Measurements from ENCODE around the gene PGM2. TPM values are rescaled to one million over a fixed set of nuclear protein-coding genes. Genes with fewer than 3 reads are reported as not detected.

Gene PGM2
- total RNA-seq, 6 donors from 2014 or later, result 11.1 to 30.6 (median 14.1) TPM

GRCh38 chr4:37830640-37831039, 4.2 kb downstream of the PGM2 start:
- Histone ChIP-seq H3K9me3 (no peaks in the 10 kb centered on the region), H3K4me3 (no peak overlapping the region), H3K27me3 (no peaks in the 10 kb centered on the region), H3K36me3 (peaks cover 0 to 33% (median 11%) of the 10 kb centered on the region in 4 donors), H3K4me1 (peaks cover 9 to 18% (median 15%) of the 10 kb centered on the region in 4 donors), H3K27ac (no peak overlapping the region)
- DNase-seq (no peak), ATAC-seq (ENCODE audit: low FRiP score in 2 of 2) (no peak)
- 92% methylated on average over 3 of the region's 3 CpGs for WGBS, 2 donors
- TF ChIP-seq POLR2AphosphoS5 (IDR thresholded peaks at IDR 0.05), result no peak
- TF ChIP-seq POLR2A (IDR thresholded peaks at IDR 0.05), result no peak
- TF ChIP-seq EP300 (IDR thresholded peaks at IDR 0.05), result no peak
- TF ChIP-seq CTCF (IDR thresholded peaks at IDR 0.05), result no peak

- Histone ChIP-seq H3K9me3 (no peaks in the 10 kb centered on the region), H3K36me3 (peaks cover 0 to 44% (median 11%) of the 10 kb centered on the region in 4 donors), H3K27ac (no peak overlapping the region), H3K4me1 (peaks cover 6 to 21% (median 13%) of the 10 kb centered on the region in 4 donors), H3K27me3 (no peaks in the 10 kb centered on the region), H3K4me3 (no peak overlapping the region)
- DNase-seq (no peak), ATAC-seq (ENCODE audit: low FRiP score in 2 of 2) (no peak)
- TF ChIP-seq POLR2A (IDR thresholded peaks at IDR 0.05), result no peak
- TF ChIP-seq POLR2AphosphoS5 (IDR thresholded peaks at IDR 0.05), result no peak
- no peak for TF ChIP-seq CTCF (IDR thresholded peaks at IDR 0.05)
- TF ChIP-seq EP300 (IDR thresholded peaks at IDR 0.05), result no peak
- WGBS, 2 donors, result 73 to 78% methylated on average over 5 of the region's 5 CpGs
Measured at GRCh38 chr4:37835031-37835430, 8.5 kb downstream of the PGM2 start.

- DNase-seq (no peak), ATAC-seq (ENCODE audit: low FRiP score in 2 of 2) (no peak)
- TF ChIP-seq EP300 (IDR thresholded peaks at IDR 0.05), result no peak
- TF ChIP-seq CTCF (IDR thresholded peaks at IDR 0.05), result no peak
- TF ChIP-seq POLR2A (IDR thresholded peaks at IDR 0.05), result no peak
- no peak for TF ChIP-seq POLR2AphosphoS5 (IDR thresholded peaks at IDR 0.05)
- H3K9me3 ChIP-seq, result no peaks in the 10 kb centered on the region
- H3K4me1 ChIP-seq, result peaks cover 6 to 21% (median 13%) of the 10 kb centered on the region in 4 donors
- H3K36me3 ChIP-seq, result peaks cover 0 to 43% (median 6%) of the 10 kb centered on the region in 4 donors
- no peak overlapping the region for H3K27ac ChIP-seq
- WGBS, 2 donors, result 82 to 86% methylated on average over 6 of the region's 6 CpGs
- H3K27me3 ChIP-seq, result no peaks in the 10 kb centered on the region
- no peak overlapping the region for H3K4me3 ChIP-seq
Measured at GRCh38 chr4:37835806-37836205, 9.3 kb downstream of the PGM2 start.

GRCh38 chr4:37836274-37836673, 9.8 kb downstream of the PGM2 start:
- ATAC-seq (ENCODE audit: low FRiP score in 2 of 2) (no peak), DNase-seq (no peak)
- H3K27ac ChIP-seq, result no peak overlapping the region
- no peaks in the 10 kb centered on the region for H3K27me3 ChIP-seq
- peaks cover 6 to 21% (median 13%) of the 10 kb centered on the region in 4 donors for H3K4me1 ChIP-seq
- peaks cover 0 to 45% (median 6%) of the 10 kb centered on the region in 4 donors for H3K36me3 ChIP-seq
- H3K9me3 ChIP-seq, result no peaks in the 10 kb centered on the region
- 91% methylated on average over 10 of the region's 10 CpGs for whole genome bisulfite sequencing, 2 donors
- TF ChIP-seq POLR2AphosphoS5 (IDR thresholded peaks at IDR 0.05), result no peak
- no peak for TF ChIP-seq POLR2A (IDR thresholded peaks at IDR 0.05)
- TF ChIP-seq CTCF (IDR thresholded peaks at IDR 0.05), result no peak
- TF ChIP-seq EP300 (IDR thresholded peaks at IDR 0.05), result no peak
- no peak overlapping the region for H3K4me3 ChIP-seq

GRCh38 chr4:37836838-37837440, 10.5 kb downstream of the PGM2 start:
- DNase-seq (no peak), ATAC-seq (ENCODE audit: low FRiP score in 2 of 2) (no peak)
- 56 to 67% methylated on average over 4 of the region's 4 CpGs for WGBS, 2 donors
- no peaks in the 10 kb centered on the region for H3K27me3 ChIP-seq
- no peak for TF ChIP-seq EP300 (IDR thresholded peaks at IDR 0.05)
- no peak for TF ChIP-seq POLR2A (IDR thresholded peaks at IDR 0.05)
- TF ChIP-seq POLR2AphosphoS5 (IDR thresholded peaks at IDR 0.05), result no peak
- no peak for TF ChIP-seq CTCF (IDR thresholded peaks at IDR 0.05)
- peaks cover 6 to 21% (median 13%) of the 10 kb centered on the region in 4 donors for H3K4me1 ChIP-seq
- H3K9me3 ChIP-seq, result no peaks in the 10 kb centered on the region
- H3K36me3 ChIP-seq, result peaks cover 0 to 45% (median 9%) of the 10 kb centered on the region in 4 donors
- no peak overlapping the region for H3K4me3 ChIP-seq
- H3K27ac ChIP-seq, result peak overlapping the region in 3 of 4 donors; percentile 11 to 69 (median 50)

Data from upper lobe of left lung (tissue), 6 donors.